HG02884 (cell line): Measurements from ENCODE around the gene OMG.
"Not testable (repeated sequence)": the region's sequence is repeated elsewhere in the genome, so short reads cannot be mapped to it uniquely, and the experiment has no call there.

Source experiments
- ATAC-seq: cut with Tn5 transposase; IDR thresholded peaks from one replicate; pipeline ENCODE4 v1.9.1; 2021; ENCODE audit warnings: mild to moderate bottlenecking, moderate library complexity; ENCODE audit not compliant: unreplicated experiment

The OMG gene

DNA sequence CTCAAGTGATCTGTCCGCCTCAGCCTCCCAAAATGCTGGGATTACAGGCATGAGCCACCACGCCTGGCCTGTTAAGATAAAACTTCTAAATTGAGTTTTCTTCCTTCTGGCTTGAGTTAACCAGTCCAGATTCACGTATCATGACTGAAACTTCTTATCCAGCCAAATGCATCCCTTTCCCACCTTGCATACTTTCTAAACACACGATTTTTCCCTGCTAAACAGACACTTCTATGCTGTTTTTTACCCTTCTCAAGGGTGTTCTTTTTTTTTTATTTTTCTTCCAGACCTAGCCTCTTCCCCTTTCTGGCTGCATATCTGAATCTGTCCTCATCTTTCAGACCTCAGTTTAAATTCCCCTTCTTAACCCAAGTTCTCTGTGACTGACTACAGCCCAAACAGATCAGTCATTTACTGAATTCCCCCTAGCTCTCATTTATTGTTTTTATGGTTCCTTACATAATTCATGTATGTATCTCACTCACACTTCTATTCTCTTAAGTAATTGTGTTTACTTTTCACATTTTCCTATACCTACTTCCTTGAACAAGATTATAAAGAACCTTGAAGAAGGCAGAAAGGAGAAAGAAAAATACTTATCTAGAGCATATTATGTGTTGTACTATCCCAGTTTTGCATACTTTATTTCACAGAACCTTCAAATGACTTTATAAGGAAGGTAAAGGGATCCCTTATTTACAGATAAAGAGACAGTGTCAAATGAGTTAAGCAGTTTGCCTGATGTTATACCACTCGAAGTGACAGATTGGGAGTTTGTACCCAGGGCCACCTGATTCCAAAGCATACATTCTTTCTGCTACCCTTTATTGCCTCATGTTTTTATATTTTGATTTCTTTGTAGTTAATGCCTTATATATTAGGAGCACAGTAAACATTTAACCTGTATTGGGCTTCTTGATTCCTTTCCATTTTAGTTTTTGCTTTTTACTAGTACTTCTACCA lies 11.6 kb upstream of the OMG start:
- no peak for ATAC-seq

DNA sequence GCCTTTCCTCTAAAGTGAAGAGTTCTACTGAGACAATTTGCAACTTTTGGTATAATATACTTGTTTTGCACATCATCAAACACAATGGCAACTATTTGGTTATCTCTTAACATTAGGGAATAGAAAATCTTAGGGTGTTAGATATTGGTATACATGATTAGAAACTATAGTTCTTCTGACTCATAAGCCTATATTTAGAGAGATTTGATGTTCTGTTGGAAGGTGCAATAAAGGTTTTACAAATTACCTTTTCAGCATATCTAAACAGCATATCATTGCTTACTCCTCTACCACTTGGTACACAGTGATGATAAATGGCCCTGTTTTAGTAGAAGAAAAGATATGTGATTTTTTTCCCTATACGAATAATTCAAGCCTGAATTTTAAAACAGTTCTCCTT lies 10.6 kb upstream of the OMG start:
- no peak for ATAC-seq

DNA sequence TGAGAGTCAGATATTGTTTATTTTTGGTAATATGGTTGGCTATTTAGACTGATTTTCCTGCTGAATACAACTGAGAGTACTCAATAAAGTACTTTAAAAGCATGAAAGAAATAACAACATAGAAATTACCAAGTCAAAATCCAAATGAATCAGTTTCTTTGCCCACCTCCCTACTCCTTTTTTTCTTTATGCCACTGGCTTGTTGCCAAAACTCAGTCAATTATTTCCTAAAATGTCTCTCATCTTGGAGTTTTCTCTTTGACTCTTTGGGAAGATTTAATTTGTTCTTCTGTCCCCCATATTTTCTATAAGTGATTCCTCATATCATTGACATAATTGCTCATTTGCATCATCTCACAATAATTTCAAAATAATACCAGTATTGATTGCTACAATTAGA lies 2.6 kb upstream of the OMG start:
- no peak for ATAC-seq

DNA sequence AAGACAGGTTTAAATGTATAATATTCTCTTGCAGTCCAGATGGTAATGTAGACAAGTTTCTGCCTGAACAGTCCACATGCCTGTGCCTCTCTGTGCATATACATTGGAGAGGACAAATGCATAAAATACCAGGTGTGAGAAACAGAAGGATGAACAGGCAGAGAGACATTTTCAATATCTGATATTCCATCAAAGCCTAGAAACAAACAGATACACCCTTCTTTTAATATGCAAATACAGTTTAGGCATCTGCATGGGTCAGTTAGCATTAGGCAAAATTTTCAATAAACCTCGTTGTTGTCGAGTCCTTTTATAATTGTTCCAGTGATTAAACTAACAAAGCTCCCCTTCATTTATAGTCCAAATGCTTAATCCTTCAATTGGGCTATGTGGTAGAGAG lies 897 bp downstream of the OMG start:
- no peak for ATAC-seq

DNA sequence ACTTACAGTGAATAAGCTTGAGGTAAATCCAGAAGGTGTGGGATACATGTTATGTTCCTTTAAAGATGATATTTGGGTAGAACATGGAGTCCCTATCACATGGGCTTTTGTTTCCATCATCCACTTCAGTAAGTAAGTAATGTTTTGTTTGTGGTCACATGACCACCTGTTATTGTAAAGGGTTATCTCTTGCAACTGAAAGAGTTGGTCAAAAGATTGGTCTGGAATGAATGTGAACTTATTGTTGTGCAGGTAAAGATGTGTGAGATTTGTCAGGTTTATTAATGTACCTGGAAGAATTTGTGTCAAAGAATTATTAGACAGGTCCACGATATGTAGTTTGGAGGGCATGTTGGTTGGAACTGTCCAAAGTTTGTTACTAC lies 1.6 kb downstream of the OMG start:
- ATAC-seq, result no peak

DNA sequence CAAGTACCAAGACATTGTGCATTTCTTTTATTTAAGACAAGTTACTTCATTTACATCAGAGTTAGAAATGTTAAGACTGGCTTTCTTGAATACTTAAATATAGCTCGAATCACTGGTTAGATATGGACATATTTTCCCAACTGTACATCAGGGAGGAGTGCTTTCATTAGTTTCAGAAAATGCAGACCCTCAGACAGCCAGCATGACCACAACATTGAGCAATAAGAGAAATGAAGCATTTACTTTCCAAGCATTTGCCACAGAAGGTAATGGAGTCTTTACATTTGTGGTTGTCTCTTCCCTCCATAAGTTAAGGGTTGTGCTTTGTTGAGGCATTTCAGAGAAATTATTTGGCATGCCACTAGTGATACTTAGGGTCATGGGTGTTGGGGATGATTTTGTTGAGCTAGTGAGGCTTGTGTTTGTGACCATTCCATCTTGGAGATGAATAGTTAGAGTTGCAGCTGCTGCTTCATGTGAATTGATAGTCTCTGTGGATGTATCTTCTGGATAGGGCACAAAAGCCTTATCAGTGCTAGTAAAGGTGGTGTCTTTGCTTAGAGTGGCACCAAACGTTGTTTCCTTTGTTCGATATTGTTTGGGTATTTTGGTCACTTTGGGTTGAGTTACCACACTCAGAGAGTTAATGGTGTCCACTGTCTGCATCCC lies 2.1 kb downstream of the OMG start:
- no peak for ATAC-seq

DNA sequence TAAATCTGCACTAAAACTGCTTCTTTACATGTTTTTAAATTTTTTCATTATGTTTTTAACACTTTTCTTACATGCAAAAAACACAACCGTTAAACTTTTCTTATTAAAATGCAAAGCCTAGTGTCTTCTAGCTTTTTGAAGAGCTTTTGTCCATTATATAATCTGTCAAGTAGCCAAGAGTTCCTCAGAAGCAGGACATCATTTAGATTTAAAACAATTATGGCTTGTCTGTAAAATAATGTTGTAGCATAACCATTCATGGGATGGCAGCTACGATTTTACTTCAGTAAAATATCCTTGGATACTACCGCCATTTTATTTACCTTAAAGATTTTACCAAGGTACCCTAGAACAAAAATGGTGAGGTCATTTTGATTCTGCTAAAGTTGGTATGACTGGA lies 2.8 kb downstream of the OMG start:
- no peak for ATAC-seq

DNA sequence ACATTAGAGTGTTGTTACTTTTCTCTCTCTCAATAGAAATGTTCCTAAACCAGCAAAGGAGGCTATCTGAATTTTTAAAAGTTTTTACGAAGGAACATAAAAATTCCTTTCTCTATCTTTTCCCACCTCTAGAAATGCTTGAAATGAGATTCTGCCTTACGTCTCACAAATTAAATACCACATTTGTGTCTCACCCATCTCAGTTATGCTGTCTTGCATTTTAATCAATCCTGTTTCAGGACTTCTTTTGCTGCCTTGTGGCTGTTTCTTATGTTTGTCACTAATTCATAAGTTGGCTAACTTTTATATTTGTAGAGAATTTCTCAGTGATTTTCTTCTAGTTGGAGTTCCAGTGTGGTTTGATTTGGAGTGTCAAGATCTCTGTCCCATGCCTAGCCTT lies 3.5 kb downstream of the OMG start:
- no peak for ATAC-seq

DNA sequence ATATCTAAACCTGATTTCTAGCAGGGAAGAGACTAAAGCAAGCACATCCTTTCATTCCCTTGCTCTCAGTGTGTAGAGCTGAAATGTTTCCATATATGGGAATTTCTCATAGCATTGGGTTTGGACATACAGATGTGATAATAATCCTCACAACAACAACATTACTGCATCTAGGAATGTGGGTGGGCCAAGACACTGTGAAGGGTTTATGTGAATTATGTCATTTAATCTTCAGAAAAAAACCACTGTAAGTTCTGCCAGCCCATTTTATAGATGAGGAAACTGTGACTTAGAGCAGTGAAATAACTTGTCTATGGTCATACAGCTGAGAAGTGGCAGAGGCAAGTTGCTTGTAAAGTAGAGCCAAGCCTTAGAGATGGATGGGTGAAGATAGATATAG lies 5.2 kb downstream of the OMG start:
- ATAC-seq, result no peak

DNA sequence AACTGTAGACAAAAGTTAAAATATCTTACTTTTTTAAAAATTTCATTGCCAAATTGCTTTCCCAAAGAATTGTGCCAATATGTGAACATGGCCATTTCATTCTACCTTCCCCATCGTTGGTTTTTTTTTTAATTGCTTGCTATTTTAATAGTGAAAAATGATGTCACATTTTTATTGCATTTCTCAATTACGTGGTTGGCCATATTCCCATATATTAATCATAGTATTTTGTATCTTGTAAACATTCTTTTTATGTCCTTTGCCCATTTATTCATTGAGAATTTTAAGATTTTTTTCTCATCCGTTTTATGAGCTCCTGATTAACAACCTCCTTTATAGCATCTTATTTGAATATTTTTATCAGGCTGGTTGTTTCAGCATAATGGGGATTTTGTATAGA lies 7.2 kb downstream of the OMG start:
- ATAC-seq, result no peak

DNA sequence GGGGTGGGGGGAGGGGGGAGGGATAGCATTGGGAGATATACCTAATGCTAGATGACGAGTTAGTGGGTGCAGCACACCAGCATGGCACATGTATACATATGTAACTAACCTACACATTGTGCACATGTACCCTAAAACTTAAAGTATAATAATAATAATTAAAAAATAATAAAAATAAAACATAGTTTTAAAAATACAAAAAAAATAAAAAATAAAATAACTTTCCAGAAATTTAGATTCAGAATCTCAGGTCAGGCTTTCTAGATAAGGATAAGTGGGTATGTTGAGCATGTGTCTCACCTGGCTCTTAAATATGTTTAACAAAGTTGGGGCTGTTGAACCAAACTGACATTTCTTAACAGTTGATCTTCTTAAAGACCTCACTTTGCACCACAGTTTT lies 9.1 kb downstream of the OMG start:
- ATAC-seq, result not testable (repeated sequence)

DNA sequence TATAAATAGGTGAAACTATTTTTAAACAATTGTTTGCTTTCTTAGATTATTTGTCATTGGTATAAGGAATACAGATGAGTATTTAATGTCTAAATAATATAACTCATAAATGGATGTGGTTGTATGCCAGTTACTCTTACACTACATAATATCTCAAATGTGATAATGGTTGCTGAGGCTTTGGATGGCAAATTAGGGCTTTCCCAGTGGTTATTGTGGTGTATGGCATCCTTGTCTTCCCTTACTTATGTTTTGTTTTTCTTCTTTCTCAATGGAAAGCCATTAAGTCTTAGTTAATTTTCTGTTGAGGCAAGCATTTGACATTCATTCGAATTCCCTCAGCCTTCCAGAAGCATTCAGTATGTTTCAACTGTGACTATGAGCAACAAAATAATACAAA lies 10.5 kb downstream of the OMG start:
- no peak for ATAC-seq

DNA sequence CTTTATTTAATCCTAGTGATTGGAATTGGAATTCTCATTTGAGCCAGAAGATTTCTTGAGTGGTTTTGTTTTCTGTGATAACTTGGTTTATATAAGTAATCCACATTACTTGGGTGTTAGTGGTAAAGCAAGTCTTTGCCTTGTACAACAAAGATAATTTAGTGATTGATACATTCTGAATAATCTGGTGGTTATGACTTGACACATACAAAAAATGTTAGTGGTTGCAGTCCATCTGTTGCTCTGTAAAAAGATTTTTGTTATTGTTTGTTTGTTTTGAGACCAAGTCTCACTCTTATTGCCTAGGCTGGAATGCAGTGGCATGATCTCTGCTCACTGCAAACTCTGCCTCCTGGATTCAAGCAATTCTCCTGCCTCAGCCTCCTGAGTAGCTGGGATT lies 13.2 kb downstream of the OMG start:
- ATAC-seq, result no peak

DNA sequence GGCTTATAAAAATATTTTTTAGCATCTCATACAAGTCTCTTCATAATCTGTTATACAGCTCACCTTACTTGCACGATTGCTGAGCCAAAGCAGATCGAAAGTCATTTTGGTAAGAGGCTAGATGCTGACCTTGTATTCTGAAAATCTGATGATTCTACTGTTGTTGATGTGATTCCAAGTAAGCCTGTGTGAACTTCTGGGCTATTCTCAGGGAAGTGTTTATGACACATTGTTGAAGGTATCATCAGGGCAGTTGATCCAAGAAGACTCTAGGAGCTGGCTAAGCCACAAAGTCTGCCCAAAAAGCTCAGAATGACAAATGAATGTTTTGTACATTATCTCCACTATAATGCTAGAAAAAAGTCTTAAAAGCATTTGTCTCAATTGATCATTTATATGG lies 16.0 kb downstream of the OMG start:
- ATAC-seq, result no peak

DNA sequence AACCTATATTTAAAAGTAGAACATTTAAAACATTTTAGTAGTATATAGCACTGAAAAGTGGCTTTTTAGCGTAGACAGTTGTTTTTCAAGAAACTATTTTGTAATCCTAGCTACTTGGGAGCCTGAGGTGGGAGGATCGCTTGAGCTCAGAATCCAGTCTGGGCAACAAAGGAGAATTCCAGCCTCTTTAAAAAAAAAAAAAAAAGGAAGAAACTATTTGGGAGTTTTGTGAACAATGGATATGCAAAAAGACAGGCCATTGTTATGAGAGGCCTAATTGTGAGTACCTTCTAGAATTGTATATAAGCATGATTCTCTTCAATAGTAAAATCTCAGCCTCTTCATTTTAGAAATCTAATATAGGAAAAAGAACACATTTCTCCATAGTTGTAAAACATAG lies 17.6 kb downstream of the OMG start:
- ATAC-seq, result no peak

DNA sequence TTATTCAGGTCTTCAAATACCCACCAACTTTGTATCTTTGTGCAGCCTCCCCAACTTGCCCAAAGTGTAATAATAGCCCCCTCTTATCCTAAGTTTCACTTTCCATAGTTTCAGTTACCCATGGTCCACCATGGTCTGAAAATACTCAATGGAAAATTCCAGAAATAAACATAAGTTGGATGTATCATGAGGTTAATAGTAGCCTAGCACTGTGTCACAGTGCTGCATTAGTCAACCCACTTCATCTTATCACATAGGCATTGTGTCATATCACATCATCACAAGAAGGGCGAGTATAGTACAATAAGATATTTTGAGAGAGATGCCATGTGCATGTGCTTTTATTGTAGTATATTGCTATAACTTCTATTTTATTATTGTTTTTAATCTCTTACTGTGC lies 21.9 kb downstream of the OMG start:
- ATAC-seq, result no peak

DNA sequence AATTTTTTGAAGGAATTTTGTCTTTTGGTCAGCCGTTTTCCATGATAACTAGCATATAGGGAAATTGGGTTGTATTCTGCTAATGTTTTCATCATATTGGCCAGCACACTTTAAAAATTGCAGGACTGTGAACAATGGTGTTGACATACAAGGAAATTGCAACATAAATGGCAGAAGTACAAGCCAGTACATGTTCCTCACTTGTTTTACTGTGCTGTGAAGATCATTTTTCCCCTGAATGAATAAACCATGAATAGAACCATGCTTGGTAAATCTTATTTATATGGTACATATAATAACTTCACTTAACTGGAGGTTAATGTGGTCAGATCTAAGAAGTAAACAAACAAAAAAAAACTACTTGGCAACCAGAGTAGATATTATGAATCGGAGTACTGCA lies 22.8 kb downstream of the OMG start:
- no peak for ATAC-seq

DNA sequence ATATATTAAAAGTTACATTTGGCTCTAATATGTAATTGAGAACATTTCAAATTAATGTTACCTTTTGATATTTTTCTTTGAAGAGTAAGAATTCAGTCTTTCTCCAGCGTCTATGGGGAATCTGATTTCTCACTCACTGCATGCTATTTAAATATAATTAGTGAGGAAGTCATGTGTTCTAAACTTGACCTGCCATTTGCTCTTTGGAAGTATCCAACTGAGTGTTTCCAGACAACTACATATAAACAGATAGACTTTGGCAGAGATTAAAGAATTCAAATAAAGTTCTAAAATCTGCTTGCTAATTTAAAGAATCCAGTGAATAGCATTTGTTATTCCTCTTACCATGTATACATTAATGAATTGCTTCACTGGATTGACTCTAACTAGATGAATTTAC lies 23.5 kb downstream of the OMG start:
- no peak for ATAC-seq

DNA sequence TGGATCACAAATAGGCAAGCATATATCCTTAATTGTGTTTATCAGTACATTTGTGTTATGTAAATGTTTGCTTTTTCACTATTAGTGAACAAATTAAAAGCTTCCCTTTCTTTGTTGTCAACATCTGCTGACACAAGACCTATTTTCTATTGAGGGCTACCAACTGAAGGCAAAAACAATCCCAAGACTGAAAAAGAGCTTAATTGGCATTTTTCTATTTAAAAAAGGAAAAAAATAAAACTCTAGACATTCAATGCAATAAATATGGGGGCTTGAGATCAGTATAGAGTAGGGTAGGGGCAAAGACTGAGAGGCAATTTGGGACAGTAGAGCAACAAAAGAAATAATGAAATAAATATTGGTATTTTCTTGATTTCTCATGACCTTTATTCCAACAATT lies 24.2 kb downstream of the OMG start:
- no peak for ATAC-seq

DNA sequence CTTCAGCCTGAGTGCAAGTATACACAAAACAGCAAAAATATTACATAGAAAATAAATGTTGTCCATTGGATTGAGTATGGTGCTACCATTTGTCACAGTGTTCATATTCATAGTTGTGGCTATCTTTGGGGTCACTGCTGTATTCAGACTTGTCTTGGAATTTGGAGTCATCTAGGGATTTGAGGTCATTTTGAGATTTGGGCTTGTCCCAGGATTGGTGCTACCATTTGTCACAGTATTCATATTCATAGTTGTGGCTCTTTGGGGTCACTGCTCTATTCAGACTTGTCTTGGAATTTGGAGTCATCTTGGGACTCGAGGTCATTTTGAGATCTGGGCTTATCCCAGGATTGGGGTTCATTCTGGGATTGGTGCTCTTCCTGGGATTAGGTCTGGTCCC lies 24.8 kb downstream of the OMG start:
- no peak for ATAC-seq

DNA sequence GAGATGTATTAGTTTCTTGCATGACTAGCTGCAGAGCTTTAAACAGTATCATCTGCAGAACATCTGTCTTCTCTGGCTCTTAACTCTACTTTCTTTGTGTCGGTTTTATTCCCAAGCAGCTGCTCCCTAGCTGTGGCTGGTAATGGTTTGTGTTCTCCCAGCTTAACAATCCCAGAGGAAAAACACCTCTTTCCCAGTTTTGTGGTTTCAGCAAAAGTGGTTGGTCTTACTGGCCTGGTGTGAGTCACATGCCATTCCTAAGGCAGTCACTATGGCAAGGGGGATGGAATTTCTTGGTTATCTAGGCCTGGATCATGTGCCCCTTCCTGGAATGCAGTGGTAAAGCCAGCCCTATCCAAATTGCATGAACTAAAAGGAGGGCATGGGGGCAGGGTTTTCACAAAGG lies 27.5 kb downstream of the OMG start:
- no peak for ATAC-seq

DNA sequence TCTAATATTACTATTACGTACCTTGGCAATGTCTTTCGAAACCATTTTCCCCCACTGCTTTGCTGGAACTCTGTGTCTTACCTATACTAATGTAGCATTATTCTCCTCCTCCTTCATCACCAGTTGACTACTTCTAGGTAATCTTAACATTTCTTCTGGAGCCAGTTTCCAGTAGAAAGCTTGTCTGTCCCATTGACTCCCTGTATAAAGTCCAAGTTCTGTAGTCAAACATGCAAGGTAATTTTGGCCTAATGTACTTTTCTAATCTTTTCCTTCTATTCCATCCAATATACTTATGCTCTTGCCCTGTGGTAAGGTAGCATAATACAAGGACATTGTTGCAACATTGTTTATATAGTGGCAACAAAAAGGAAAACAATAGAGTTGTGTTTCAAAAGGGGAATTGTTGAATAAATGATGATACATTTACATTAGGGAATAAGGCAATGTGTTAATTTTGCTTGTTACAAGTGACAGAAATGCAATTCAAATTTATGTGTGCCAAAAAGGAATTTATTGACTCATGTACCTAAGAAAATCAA lies 27.9 kb downstream of the OMG start:
- ATAC-seq, result no peak
